K562 (cell line): ENCODE measurements around the gene PRUNE1.

Experiments used
- CBFB ChIP-seq: sonication (generic); formaldehyde crosslinking; IDR thresholded peaks from 2 replicates; pipeline ENCODE4 v1.4.0; 2020; ENCODE audit warnings: mild to moderate bottlenecking, missing genetic modification reagents
- POLR2A ChIP-seq: fragments of 450-650 bp; conservative IDR thresholded peaks from 2 replicates; pipeline ENCODE4 v1.6.1; 2016
- SMAD1 ChIP-seq: fragments of 150-350 bp; IDR thresholded peaks from 2 replicates; pipeline ENCODE4 v1.6.1; 2014; ENCODE audit warnings: low read length, low read depth; ENCODE audit not compliant: partially characterized antibody
- TF ChIP-seq, protein P1 (sequence below), 3 experiments: IDR thresholded peaks in 2 of 3; conservative IDR thresholded peaks in 1 of 3; 2 replicates each; pipeline ENCODE4 v1.5.1; 2011 to 2012; ENCODE audit warnings: low read length in 3 of 3, mild to moderate bottlenecking in 3 of 3, control low read depth in 2 of 3, improper control_type of control experiment in 1 of 3, inconsistent platforms in 1 of 3, low read depth in 1 of 3, mixed read lengths in 1 of 3, moderate library complexity in 1 of 3; ENCODE audit not compliant: insufficient read depth in 2 of 3

DNA sequence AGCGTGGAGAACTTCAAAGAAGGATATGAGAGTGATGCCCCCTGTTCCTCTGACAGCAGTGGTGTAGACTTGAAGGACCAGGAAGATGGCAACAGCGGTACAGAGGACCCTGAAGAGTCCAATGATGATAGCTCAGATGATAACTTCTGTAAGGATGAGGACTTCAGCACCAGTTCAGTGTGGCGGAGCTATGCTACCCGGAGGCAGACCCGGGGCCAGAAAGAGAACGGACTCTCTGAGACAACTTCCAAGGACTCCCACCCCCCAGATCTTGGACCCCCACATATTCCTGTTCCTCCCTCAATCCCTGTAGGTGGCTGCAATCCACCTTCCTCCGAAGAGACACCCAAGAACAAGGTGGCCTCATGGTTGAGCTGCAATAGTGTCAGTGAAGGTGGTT, 47.6 kb upstream of the PRUNE1 start:
- TF ChIP-seq POLR2A (no peak), CBFB (CRISPR knock-in tag) (no peak), SMAD1 (no peak)
- TF ChIP-seq, protein P1, sequence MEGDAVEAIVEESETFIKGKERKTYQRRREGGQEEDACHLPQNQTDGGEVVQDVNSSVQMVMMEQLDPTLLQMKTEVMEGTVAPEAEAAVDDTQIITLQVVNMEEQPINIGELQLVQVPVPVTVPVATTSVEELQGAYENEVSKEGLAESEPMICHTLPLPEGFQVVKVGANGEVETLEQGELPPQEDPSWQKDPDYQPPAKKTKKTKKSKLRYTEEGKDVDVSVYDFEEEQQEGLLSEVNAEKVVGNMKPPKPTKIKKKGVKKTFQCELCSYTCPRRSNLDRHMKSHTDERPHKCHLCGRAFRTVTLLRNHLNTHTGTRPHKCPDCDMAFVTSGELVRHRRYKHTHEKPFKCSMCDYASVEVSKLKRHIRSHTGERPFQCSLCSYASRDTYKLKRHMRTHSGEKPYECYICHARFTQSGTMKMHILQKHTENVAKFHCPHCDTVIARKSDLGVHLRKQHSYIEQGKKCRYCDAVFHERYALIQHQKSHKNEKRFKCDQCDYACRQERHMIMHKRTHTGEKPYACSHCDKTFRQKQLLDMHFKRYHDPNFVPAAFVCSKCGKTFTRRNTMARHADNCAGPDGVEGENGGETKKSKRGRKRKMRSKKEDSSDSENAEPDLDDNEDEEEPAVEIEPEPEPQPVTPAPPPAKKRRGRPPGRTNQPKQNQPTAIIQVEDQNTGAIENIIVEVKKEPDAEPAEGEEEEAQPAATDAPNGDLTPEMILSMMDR (IDR thresholded peaks at IDR 0.05 in 2 of 3, conservative IDR thresholded peaks at IDR 0.05 in 1 of 3; ENCODE audit: insufficient read depth in 2 of 3, low read depth in 1 of 3, low read length in 3 of 3), result no peak
